NCI-H1930 (cell line): Measurements from ENCODE around the gene PROCA1.
"Not testable (repeated sequence)": the region's sequence is repeated elsewhere in the genome, so short reads cannot be mapped to it uniquely, and the experiment has no call there.

Experiments
- DNase-seq, 2 experiments: peaks; one replicate each; lab custom pipeline; 2025; lab: John Stamatoyannopoulos, UW

The PROCA1 gene

GRCh38 chr17:28725660-28726225 is 14.1 kb upstream of the PROCA1 start:
- peak; percentile 68 to 75 for DNase-seq

- peak; percentile 24 to 35 for DNase-seq
These were observed 13.5 kb upstream of the PROCA1 start for GRCh38 chr17:28725166-28725659.

- DNase-seq, result no peak
These were observed 12.9 kb upstream of the PROCA1 start for GRCh38 chr17:28724500-28725165.

- DNase-seq, result not testable (repeated sequence)
These were observed 12.3 kb upstream of the PROCA1 start for GRCh38 chr17:28723836-28724499.

GRCh38 chr17:28723159-28723835 is 11.6 kb upstream of the PROCA1 start:
- DNase-seq, result no peak

DNA sequence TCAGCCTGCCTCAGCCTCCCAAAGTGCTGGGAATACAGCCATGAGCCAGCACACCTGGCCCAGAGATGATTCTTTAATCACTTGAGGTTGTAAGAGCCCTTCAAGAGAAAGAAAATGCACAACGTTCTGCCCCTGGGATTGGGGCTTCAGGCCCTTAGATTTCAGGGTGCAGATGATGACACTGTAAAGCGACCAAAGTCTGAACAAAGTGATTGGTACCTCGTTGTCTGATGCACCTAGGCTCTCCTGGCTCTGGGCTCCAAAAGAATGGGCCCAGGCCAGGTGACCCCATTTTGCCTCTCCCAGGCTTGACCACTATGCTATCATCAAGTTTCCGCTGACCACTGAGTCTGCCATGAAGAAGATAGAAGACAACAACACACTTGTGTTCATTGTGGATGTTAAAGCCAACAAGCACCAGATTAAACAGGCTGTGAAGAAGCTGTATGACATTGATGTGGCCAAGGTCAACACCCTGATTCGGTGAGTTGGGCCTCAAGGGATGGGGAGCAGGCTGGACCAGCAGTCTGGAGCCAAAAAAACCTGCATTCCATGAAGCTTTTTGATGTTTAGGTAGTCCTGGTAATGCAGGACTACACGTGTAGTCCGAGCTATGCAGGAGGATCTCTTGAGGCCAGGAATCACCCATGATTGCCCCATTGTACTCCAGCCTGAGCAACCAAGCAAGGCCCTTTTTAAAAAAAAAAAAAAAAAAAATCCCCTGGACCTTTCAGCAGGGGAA is 10.9 kb upstream of the PROCA1 start:
- no peak for DNase-seq

GRCh38 chr17:28720997-28721329 is 9.3 kb upstream of the PROCA1 start:
- DNase-seq, result not testable (repeated sequence)

- peak in 1 of 2 experiments; percentile 35 for DNase-seq
These were observed 8.7 kb upstream of the PROCA1 start for GRCh38 chr17:28720247-28720996.

DNA sequence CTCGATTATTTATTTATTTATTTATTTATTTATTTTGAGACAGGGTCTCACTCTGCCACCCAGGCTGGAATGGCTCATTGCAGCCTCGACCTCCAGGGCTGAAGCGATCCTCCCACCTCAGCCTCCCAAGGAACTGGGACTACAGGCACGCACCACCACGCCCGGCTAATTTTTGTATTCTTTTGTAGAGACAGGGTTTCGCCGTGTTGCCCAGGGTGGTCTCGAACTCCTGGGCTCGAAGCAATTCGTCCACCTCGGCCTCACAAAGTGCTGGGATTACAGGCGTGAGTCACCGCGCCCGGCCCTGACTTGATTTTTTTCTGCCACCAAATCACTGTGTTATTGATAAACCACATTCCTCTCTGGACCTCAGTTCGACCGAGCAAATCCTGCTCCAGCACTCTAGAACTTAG is 7.3 kb upstream of the PROCA1 start:
- no peak for DNase-seq

DNA sequence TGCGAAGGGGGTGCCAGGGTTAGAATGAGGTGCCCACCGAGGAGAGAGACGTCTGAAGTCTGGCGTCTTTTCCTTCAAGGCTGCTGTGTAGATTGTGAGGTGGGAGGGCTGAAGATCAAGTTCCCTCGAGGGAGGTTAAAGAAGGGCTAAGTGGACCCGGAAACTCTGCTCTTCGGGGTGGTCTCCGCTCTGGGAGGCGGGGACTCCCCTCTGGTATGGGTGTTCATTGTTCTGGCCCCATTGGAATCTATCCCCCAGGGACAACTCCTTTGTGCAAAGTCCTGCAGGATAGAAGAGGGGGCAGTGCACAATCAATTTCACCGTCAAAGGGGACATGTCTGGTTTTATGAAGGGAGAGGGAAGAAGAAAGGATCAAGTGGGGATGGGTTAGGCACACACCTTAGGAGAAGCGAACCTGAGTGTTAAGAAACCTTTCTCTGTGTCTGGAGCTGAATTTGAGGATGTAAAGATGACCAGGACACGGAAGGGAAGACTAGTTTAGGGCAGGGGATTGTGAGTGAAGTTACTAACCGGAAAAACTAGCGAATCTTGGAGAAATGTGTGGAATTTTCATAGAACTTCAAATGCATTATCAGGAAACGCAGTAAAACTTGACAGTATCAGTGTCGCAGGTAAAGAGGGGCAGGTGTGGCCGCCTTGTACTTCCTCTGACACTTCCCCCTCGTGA is 6.8 kb upstream of the PROCA1 start:
- DNase-seq, result no peak

DNA sequence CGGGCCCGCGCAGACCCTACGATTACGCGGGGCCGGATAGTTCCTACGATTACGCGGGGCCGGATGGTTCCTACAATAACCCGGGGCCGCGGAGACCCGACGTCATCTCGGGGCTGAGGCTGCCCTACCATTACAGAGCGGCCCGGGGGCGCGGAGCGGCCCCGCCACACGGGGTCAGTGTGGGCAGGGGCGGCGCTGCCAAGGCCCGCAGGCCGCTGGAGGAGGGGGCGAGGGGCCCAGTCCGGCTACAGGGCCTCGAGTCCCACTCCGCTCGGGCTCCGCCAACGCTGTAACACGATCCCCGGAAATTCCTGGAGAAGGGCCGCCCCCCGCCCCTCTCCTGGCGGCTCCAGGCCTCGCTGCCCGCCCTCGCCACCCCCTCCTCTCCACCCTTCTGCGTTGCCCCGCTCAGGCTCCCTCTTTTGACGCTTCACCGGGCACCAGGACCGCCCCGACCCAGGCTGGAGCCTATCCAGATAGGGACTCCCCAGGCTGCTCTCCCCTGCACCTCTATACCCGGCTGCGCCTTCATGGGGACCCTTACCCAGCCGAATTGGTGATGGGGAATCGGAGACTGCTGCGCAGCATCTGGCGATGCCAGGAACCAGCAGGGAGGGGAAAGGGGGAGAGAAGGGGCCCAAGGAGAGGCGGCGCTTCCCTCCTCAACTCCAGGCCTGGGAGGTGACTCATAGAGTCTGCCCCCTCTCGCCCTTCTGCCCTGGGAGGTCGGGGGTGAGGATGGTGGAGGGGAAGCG is 6.1 kb upstream of the PROCA1 start, which contains the start of gene RAB34:
Gene RAB34 (minus strand): TSS at position 291 of the 755 bp plus-strand sequence. CDS start 602 bp downstream, outside the sequence.
- DNase-seq, result peak; percentile 64 to 67

DNA sequence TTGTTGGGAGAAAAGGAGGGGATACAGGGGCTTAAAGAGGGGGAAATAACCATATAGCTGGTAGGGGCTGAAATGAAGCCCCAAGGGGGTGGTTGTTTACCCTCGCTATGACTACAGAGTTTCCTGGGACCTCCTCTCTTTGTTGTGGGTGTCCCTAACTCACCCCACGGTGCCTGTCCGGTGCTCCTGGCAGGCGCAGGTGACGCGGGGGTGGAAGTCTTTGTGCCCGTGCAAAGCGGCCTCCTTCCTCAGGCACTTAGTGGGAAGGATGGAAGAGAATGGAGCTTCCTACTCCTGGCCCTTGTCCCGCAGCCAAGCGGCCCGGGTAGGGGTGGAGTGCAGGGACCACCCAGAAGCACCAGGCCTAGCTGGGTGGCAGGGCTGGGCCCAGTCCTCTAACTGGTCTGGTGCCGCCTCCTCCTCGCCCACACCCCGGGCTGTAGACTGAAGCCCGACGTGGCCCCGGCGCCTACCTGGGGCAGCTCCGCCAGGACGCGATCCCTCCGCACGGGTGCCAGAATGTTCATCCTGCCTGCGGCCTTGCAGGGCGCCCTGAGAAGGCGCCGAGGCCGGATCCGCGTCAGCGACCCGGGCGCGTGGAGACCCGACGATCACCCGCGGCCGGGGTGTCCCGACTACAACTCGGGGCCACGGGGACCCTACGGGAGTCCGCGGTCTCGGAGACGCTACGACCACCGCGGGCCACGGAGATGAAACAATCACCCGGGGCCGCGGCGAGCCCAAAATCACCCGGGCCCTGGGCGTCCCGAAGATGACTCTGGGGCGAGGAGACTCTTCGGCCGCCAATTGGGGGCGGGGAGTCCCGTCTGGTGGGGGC is 5.3 kb upstream of the PROCA1 start:
- DNase-seq, result no peak

DNA sequence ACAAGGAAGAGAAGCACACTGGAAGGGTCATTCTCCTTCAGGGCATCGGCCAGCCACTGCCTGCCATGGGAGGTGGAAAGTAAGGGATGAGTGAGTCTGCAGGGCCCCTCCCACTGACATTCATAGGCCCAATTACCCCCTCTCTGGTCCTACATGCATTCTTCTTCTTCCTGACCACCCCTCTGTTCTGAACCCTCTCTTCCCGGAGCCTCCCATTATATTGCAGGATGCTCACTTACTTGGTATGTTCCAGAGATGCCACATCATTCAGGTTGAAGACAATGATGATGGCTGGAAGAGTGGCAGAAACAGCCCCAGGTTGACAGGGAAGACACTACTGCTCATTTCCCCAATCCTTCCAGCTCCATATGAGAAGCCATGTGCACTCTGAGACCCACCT is 3.5 kb upstream of the PROCA1 start:
- DNase-seq, result no peak

DNA sequence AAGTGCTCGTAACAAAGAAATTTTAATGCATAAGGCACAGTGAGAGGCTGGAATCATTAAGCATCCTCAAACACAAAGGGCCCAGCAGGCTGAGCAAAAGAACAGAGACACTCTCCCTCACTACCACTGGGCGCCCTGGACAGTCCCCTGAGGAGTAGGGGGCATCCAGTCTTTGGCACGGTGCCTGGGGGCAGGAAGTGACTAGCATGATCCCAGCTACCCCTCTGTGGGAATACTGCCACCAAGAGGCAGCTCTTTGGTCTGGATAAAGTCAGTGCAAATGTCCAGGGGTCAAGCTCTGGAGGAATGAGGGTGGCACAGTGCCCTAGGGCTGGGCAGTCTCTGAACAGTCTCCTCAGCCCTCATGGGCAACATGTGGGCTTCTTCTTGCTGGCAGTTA is 2.6 kb upstream of the PROCA1 start:
- no peak for DNase-seq

- no peak for DNase-seq
These were observed 1.2 kb upstream of the PROCA1 start for GRCh38 chr17:28712705-28713415.

GRCh38 chr17:28712032-28712704 is 480 bp upstream of the PROCA1 start:
- peak; percentile 35 to 53 for DNase-seq

GRCh38 chr17:28710861-28711722 is 596 bp downstream of the PROCA1 start:
- DNase-seq, result peak; percentile 89 to 92
